ENCODE data around the gene PLK3. TPM values are rescaled to one million over a fixed set of nuclear protein-coding genes. Genes with fewer than 3 reads are reported as not detected.

The PLK3 gene
- total RNA-seq, 1 donor from 2014 or later, result 26.1 TPM

Small RNAs within 50 kb of the gene (small RNA-seq; reads per million reads assigned to genes)
- not detected for gene AL136380.1 (ENCODE audit: low replicate concordance)
- 93.2 reads per million, percentile 96 among the genes with 10 or more reads in this experiment for gene SNORD38A (ENCODE audit: low replicate concordance)
- gene SNORD38B (ENCODE audit: low replicate concordance), result not detected
- gene SNORD46 (ENCODE audit: low replicate concordance), result 2,688 reads per million, percentile 99 among the genes with 10 or more reads in this experiment
- gene SNORD55 (ENCODE audit: low replicate concordance), result not detected

Other genes with a start within 250 kb of the PLK3 start
- gene TMEM53, start 125.9 kb upstream of the PLK3 start, total RNA-seq, result 2.2 TPM
- gene ARMH1, start 125.7 kb upstream of the PLK3 start, total RNA-seq, result 3.6 TPM
- not detected for gene RNU5D-1, start 69.2 kb upstream of the PLK3 start, total RNA-seq
- 10.1 TPM for gene KIF2C, start 60.5 kb upstream of the PLK3 start, total RNA-seq
- 1,591 TPM for gene RPS8, start 24.8 kb upstream of the PLK3 start, total RNA-seq
- 0.10 TPM for gene BEST4, start 12.2 kb upstream of the PLK3 start, total RNA-seq
- not detected for gene DYNLT4, start 7.0 kb downstream of the PLK3 start, total RNA-seq
- gene BTBD19, start 8.1 kb downstream of the PLK3 start, total RNA-seq, result 3.5 TPM
- gene PTCH2, start 42.9 kb downstream of the PLK3 start, total RNA-seq, result 7.2 TPM
- gene EIF2B3, start 186.2 kb downstream of the PLK3 start, total RNA-seq, result 29.3 TPM
- 15.9 TPM for gene HECTD3, start 210.9 kb downstream of the PLK3 start, total RNA-seq
- 71.9 TPM for gene UROD, start 211.9 kb downstream of the PLK3 start, total RNA-seq